SK-N-SH (cell line): Measurements from ENCODE around the gene FBXO34.

Experiments used
- CTCF ChIP-seq: fragments of 200-600 bp; sonication (generic); IDR thresholded peaks from 2 replicates; pipeline ENCODE4 v1.6.1; 2017; ENCODE audit warnings: antibody characterized with exemption, mild to moderate bottlenecking, moderate library complexity
- EP300 ChIP-seq, 2 experiments: IDR thresholded peaks; 2 replicates each; pipeline versions ENCODE4 v1.4.0 to v1.6.1; 2012; ENCODE audit warnings: borderline replicate concordance in 1 of 2, low read depth in 1 of 2, low read length in 1 of 2
- REST ChIP-seq: IDR thresholded peaks from 2 replicates; pipeline ENCODE4 v1.6.1; 2012; ENCODE audit warnings: mild to moderate bottlenecking, low read depth, low read length, moderate library complexity
- USF2 ChIP-seq: fragments of 150-350 bp; IDR thresholded peaks from 2 replicates; pipeline ENCODE4 v1.6.1; 2017; ENCODE audit warnings: antibody characterized with exemption, low read length, low read depth, borderline replicate concordance

- no peak for TF ChIP-seq CTCF
- no peak for TF ChIP-seq USF2
- no peak for TF ChIP-seq REST
- no peak for TF ChIP-seq EP300 (IDR thresholded peaks at IDR 0.05; ENCODE audit: borderline replicate concordance in 1 of 2, low read depth in 1 of 2, low read length in 1 of 2)
Observed at GRCh38 chr14:55314449-55314848, 43.2 kb downstream of the FBXO34 start.
